Stomach smooth muscle (tissue), 2 donors: Measurements from ENCODE around the gene HSD17B14.

ENCODE experiments used
- H3K27ac ChIP-seq: one replicate; pipeline ENCODE4 v1.7.0; 2013; ENCODE audit warnings: mild to moderate bottlenecking, low read length, inconsistent platforms
- H3K27me3 ChIP-seq, 2 donors: one replicate each; pipeline ENCODE4 v1.7.0; 2013; ENCODE audit warnings: low read length in 2 of 2; ENCODE audit not compliant: insufficient read depth in 2 of 2, control insufficient read depth in 1 of 2
- H3K36me3 ChIP-seq, 2 donors: one replicate each; pipeline ENCODE4 v1.7.0; 2013; ENCODE audit warnings: low read length in 2 of 2; ENCODE audit not compliant: control insufficient read depth in 2 of 2, insufficient read depth in 2 of 2
- H3K4me1 ChIP-seq: one replicate; pipeline ENCODE4 v1.7.0; 2013; ENCODE audit warnings: low read length; ENCODE audit not compliant: control insufficient read depth, insufficient read depth
- H3K4me3 ChIP-seq, 2 donors: one replicate each; pipeline ENCODE4 v1.7.0; 2013; ENCODE audit warnings: low read length in 2 of 2
- H3K9ac ChIP-seq, 2 donors: one replicate each; pipeline ENCODE4 v1.7.0; 2013; ENCODE audit warnings: low read length in 2 of 2, mild to moderate bottlenecking in 1 of 2
- H3K9me3 ChIP-seq, 2 donors: one replicate each; pipeline ENCODE4 v1.7.0; 2013; ENCODE audit warnings: low read length in 2 of 2; ENCODE audit not compliant: control insufficient read depth in 2 of 2
- donor health status: healthy.
- donor health status: Pancreatic carcinoma.

The HSD17B14 gene

GRCh38 chr19:48810151-48810550 is 26.1 kb downstream of the HSD17B14 start:
- Histone ChIP-seq H3K4me1 (peaks cover 12% of the 10 kb centered on the region), H3K27me3 (no peaks in the 10 kb centered on the region), H3K4me3 (peak overlapping the region; percentile 62 to 80), H3K36me3 (no peaks in the 10 kb centered on the region), H3K27ac (peak overlapping the region; percentile 73), H3K9me3 (no peaks in the 10 kb centered on the region), H3K9ac (peak overlapping the region; percentile 61 to 80)

GRCh38 chr19:48807590-48808308 is 28.5 kb downstream of the HSD17B14 start:
- Histone ChIP-seq H3K27me3 (no peaks in the 10 kb centered on the region), H3K27ac (no peak overlapping the region), H3K4me3 (no peak overlapping the region), H3K4me1 (peaks cover 12% of the 10 kb centered on the region), H3K36me3 (no peaks in the 10 kb centered on the region), H3K9me3 (no peaks in the 10 kb centered on the region), H3K9ac (no peak overlapping the region)

GRCh38 chr19:48806818-48807589 is 29.3 kb downstream of the HSD17B14 start:
- H3K27ac ChIP-seq, result no peak overlapping the region
- H3K36me3 ChIP-seq, result no peaks in the 10 kb centered on the region
- H3K27me3 ChIP-seq, result no peaks in the 10 kb centered on the region
- no peak overlapping the region for H3K4me3 ChIP-seq
- H3K4me1 ChIP-seq, result peaks cover 10% of the 10 kb centered on the region
- H3K9me3 ChIP-seq, result no peaks in the 10 kb centered on the region
- H3K9ac ChIP-seq, result no peak overlapping the region

DNA sequence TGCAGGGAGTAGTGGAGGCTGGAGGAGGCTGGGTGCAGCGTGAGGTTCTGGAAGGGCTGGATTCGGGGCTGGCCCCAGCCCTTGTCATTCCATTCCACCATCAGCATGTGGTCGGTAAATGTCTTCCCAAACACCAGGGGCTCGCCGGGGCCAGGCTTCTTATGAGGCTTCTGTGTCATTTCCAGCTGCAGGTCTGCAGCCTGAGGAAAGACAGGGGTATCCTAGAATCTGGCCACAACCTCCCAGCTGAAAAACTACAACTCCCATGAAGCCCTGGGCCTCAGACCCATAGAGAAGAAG is 29.8 kb downstream of the HSD17B14 start:
- H3K4me1 ChIP-seq, result peaks cover 10% of the 10 kb centered on the region
- no peak overlapping the region for H3K4me3 ChIP-seq
- H3K9ac ChIP-seq, result no peak overlapping the region
- H3K9me3 ChIP-seq, result no peaks in the 10 kb centered on the region
- H3K27ac ChIP-seq, result no peak overlapping the region
- no peaks in the 10 kb centered on the region for H3K27me3 ChIP-seq
- no peaks in the 10 kb centered on the region for H3K36me3 ChIP-seq

DNA sequence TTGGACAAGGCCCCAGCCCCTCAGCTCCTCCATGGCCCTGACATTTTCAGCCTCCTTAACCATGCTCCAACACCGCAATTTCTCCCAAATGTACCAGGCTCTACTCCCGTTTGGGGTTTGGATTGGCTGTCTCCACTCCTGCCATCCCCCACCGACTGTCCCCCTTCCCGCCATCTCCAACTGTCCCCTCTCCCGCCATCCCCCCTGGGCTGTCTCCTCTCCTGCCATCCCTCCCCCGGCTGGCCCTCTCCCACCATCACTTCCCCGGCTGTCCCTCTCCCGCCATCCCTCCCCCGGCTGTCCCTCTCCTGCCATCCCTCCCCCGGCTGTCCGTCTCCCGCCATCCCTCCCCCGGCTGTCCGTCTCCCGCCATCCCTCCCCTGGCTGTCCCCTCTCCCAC is 30.8 kb downstream of the HSD17B14 start:
- Histone ChIP-seq H3K4me1 (peaks cover 7% of the 10 kb centered on the region), H3K4me3 (no peak overlapping the region), H3K36me3 (no peaks in the 10 kb centered on the region), H3K27ac (no peak overlapping the region), H3K9me3 (no peaks in the 10 kb centered on the region), H3K27me3 (no peaks in the 10 kb centered on the region), H3K9ac (no peak overlapping the region)

GRCh38 chr19:48804496-48804895 is 31.8 kb downstream of the HSD17B14 start:
- H3K9ac ChIP-seq, result no peak overlapping the region
- H3K36me3 ChIP-seq, result no peaks in the 10 kb centered on the region
- H3K27me3 ChIP-seq, result no peaks in the 10 kb centered on the region
- H3K27ac ChIP-seq, result no peak overlapping the region
- H3K9me3 ChIP-seq, result no peaks in the 10 kb centered on the region
- H3K4me3 ChIP-seq, result no peak overlapping the region
- H3K4me1 ChIP-seq, result peaks cover 3% of the 10 kb centered on the region

DNA sequence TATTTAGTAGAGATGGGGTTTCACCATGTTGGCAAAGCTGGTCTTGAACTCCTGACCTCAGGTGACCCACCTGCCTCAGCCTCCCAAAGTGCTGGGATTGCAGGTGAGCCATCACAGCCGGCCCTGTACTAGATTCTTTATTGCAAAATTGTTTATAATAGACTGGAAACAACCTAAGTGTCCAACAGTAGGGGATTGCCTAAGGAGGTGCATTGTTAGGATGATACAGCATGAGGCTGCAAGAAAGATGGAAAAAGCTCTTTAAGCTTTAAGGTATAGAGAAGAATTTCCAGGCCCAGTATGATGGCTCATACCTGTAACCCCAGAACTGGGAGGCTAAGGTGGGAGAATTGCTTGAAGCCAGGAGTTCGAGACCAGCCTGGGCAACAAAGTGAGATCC is 33.7 kb downstream of the HSD17B14 start:
- no peak overlapping the region for H3K4me3 ChIP-seq
- H3K27ac ChIP-seq, result no peak overlapping the region
- peaks cover 0 to 2% of the 10 kb centered on the region in 2 donors for H3K36me3 ChIP-seq
- no peaks in the 10 kb centered on the region for H3K9me3 ChIP-seq
- H3K27me3 ChIP-seq, result no peaks in the 10 kb centered on the region
- H3K4me1 ChIP-seq, result peaks cover under 1% of the 10 kb centered on the region
- H3K9ac ChIP-seq, result no peak overlapping the region

DNA sequence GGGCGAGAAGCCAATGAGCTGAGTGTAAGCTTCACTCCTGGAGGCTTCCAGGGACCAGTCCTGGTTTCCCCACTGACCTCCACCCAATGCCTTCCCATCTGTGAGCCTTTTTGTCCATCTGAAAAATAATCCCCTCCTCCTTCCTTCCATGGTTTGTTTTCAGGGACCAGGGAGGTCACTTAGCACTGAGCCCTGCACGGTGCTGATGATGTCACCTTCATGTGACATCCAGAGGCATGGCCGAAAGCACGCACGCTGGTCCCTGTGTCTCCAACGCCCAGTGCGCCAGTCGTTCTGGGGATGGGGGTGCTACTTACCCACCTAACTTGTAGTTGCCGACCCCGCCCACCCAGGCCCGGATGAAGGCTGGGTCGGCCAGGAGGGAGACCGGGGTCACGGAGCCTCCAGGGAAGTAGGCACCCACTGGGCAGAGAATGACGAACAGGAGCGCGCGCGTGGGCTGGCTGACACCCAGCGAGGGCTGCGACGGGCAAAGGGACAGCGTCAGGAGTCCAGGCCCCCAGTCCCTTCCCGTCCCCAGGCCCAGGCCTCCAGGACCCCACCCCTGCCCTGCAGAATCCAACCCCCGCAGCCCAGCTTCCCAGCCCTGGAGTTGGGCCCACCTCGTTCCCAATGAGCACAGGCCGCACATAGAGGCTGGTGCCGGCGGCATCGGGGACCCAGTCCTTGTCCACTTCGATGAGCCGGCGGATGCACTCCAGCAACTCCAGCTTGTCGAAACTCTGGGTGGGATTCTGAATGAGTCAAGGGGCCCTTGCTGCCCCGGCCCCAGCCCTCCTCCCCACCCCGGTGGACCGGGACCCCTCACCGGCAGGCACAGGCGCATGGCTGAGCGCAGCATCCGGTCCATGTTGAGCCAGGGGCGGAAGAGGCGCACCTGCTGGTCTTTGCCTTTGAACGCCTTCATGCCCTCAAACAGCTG is 36.7 kb downstream of the HSD17B14 start:
- H3K9me3 ChIP-seq, result no peaks in the 10 kb centered on the region
- H3K27me3 ChIP-seq, result no peaks in the 10 kb centered on the region
- H3K4me3 ChIP-seq, result no peak overlapping the region
- peaks cover 15% of the 10 kb centered on the region for H3K4me1 ChIP-seq
- no peak overlapping the region for H3K27ac ChIP-seq
- no peak overlapping the region for H3K9ac ChIP-seq
- H3K36me3 ChIP-seq, result peaks cover 0 to 2% of the 10 kb centered on the region in 2 donors

DNA sequence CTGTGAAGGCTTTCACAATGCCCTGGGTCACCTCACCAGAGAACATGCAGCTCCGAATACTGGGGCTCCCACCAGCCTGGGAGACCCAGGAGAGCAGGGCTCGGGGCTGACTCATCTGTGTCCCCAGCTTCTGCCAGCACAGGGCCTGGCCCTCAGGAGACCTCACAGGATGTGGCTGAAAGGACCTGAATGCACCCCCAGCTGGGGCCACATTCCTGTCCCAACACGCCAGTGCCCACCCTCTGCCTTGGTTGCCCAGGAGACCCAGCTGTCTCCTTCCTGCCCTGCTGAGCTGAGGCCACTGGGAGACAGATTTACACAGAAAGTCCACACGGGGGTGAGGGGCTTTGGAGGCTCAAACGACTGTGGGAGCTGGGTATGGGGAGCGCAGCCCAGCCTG is 37.4 kb downstream of the HSD17B14 start:
- Histone ChIP-seq H3K4me1 (peaks cover 19% of the 10 kb centered on the region), H3K27ac (no peak overlapping the region), H3K27me3 (no peaks in the 10 kb centered on the region), H3K9me3 (no peaks in the 10 kb centered on the region), H3K9ac (no peak overlapping the region), H3K36me3 (peaks cover 0 to 2% of the 10 kb centered on the region in 2 donors), H3K4me3 (no peak overlapping the region)

- H3K36me3 ChIP-seq, result peaks cover 0 to 2% of the 10 kb centered on the region in 2 donors
- no peaks in the 10 kb centered on the region for H3K9me3 ChIP-seq
- no peak overlapping the region for H3K27ac ChIP-seq
- no peak overlapping the region for H3K9ac ChIP-seq
- no peak overlapping the region for H3K4me3 ChIP-seq
- no peaks in the 10 kb centered on the region for H3K27me3 ChIP-seq
- peaks cover 19% of the 10 kb centered on the region for H3K4me1 ChIP-seq
Measured at GRCh38 chr19:48797103-48797502, 39.2 kb downstream of the HSD17B14 start.
